GM06990 (cell line): ENCODE results near the gene KRTAP5-11.

Source experiments
- DNase-seq: peaks from one replicate; pipeline ENCODE4 v3.0.0-alpha.2; 2011; ENCODE audit not compliant: insufficient read length; ENCODE audit errors: extremely low read depth
- H3K27me3 ChIP-seq: replicated peaks from 2 replicates; pipeline ENCODE4 v1.6.0; 2011; ENCODE audit warnings: low read length; ENCODE audit not compliant: control insufficient read depth, insufficient read depth
- H3K36me3 ChIP-seq: 2 replicates; pipeline ENCODE4 v1.5.1; 2011; ENCODE audit warnings: low read length; ENCODE audit not compliant: control insufficient read depth, insufficient read depth
- H3K4me3 ChIP-seq: replicated peaks from 2 replicates; pipeline ENCODE4 v1.5.1; 2011; ENCODE audit warnings: low read depth, mild to moderate bottlenecking, control low read depth, low read length
- TF ChIP-seq, protein P1 (sequence below): IDR thresholded peaks from 2 replicates; pipeline ENCODE4 v1.5.1; 2011; ENCODE audit warnings: low read length, control low read depth, mild to moderate bottlenecking, inconsistent platforms; ENCODE audit not compliant: insufficient read depth, poor library complexity, severe bottlenecking

Gene KRTAP5-11

DNA sequence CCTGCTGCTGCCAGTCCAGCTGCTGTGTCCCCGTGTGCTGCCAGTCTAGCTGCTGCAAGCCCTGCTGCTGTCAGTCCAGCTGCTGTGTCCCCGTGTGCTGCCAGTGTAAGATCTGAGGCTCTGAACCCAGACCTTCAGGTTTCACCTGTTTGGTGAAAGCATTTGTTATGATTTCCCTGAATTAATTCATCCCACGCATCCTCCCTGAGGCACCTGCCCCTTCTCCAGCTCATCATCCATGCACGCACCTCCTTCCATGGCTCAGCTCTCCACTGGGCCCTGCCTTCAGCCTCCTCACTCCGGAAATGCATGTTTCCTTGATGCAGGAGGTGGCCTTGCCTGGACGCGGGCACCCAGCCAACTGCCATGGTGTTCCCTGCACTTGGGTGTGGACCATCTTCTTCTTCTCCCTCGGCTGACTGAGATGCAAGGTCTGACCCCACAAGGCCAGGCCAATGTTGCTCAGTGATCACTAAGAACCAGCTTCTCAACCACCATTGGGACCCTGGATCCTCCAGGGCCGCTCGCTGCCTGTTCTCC, 16.5 kb downstream of the KRTAP5-11 start:
- TF ChIP-seq, protein P1, sequence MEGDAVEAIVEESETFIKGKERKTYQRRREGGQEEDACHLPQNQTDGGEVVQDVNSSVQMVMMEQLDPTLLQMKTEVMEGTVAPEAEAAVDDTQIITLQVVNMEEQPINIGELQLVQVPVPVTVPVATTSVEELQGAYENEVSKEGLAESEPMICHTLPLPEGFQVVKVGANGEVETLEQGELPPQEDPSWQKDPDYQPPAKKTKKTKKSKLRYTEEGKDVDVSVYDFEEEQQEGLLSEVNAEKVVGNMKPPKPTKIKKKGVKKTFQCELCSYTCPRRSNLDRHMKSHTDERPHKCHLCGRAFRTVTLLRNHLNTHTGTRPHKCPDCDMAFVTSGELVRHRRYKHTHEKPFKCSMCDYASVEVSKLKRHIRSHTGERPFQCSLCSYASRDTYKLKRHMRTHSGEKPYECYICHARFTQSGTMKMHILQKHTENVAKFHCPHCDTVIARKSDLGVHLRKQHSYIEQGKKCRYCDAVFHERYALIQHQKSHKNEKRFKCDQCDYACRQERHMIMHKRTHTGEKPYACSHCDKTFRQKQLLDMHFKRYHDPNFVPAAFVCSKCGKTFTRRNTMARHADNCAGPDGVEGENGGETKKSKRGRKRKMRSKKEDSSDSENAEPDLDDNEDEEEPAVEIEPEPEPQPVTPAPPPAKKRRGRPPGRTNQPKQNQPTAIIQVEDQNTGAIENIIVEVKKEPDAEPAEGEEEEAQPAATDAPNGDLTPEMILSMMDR, result no peak
- Histone ChIP-seq H3K27me3 (no peaks in the 10 kb centered on the region), H3K36me3 (no peaks in the 10 kb centered on the region), H3K4me3 (no peak overlapping the region)
- no peak for DNase-seq

DNA sequence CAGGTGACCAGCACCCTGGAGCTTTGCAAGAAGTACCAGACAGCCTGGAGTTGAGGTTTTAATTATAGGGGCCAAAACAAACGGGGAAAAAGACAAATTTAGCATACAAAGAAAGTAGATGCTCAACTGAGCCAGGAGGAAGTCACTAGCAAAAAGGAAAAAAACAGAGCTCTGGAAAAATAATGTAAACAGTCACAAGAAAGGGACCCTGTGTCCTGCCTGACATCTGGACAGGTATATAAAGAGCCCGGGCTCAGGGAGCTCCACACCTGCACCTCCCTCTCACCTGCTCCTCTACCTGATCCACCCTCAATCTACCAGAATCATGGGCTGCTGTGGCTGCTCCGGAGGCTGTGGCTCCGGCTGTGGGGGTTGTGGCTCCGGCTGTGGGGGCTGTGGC, 17.4 kb downstream of the KRTAP5-11 start, which contains the start of gene KRTAP5-10:
Gene KRTAP5-10 (plus strand): TSS at position 301 of the 400 bp plus-strand sequence. CDS start 25 bp downstream, at position 326.
- H3K36me3 ChIP-seq, result no peaks in the 10 kb centered on the region
- H3K4me3 ChIP-seq, result no peak within 1 kb of the TSS
- H3K27me3 ChIP-seq, result no peaks in the 10 kb centered on the region
- no peak for DNase-seq
- TF ChIP-seq, protein P1, result no peak

DNA sequence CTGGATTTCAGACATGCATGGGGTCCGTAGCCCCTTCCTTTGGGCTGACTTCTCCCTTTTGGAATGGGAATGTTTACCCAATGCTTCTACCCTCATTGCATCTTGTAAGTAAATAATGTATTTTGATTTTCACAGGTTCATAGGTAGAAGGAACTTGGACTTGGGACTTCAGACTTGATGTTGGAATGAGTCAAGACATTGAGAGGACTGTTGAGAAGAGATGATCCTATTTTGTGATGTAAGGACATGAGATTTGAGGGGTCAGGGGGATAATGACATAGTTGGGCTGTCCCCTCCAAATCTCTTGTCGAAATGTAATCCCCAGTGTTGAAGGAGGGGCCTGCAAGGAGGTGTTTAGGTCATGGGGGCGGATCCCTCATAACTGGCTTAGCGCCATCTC, 18.2 kb downstream of the KRTAP5-11 start:
- H3K4me3 ChIP-seq, result no peak overlapping the region
- TF ChIP-seq, protein P1, result no peak
- no peaks in the 10 kb centered on the region for H3K27me3 ChIP-seq
- no peaks in the 10 kb centered on the region for H3K36me3 ChIP-seq
- DNase-seq, result no peak

DNA sequence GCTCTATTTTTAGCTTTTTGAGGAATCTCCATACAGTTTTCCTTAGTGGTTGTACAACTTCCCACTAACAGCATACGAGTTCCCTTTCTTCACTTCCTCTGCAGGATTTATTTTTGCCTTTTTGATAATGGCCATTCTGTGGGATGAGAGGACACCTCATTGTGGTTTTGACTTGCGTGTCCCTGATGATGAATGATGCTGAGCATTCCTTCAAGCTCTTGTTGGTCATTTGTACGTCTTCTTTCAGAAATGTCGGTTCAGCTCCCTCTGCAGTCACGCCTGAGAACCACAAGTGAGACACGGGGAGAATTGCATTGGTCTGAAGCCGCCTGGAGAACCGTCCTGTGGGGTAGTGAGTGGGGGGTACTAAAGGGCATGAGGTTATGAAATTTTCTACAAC, 19.3 kb downstream of the KRTAP5-11 start:
- no peak for DNase-seq
- Histone ChIP-seq H3K27me3 (no peaks in the 10 kb centered on the region), H3K36me3 (no peaks in the 10 kb centered on the region), H3K4me3 (no peak overlapping the region)
- TF ChIP-seq, protein P1, result peak; percentile 73

DNA sequence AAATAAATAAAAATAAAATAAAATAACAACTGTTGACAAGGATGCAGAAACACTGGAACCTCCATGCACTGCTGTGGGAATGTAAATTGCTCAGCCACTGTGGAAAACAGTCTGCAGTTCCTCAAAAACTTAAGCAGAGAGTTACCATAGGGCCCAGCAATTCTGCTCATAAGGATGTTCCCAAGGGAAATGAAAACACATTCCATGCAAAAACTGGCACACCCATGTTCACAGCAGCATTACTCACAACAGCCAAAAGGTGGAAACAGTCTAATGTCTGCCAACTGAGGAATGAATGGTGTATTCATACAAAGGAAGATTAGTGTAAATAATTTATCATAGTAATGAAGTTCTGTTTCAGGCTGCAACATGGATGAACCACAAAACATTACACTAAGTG, 20.6 kb downstream of the KRTAP5-11 start:
- Histone ChIP-seq H3K36me3 (no peaks in the 10 kb centered on the region), H3K27me3 (no peaks in the 10 kb centered on the region), H3K4me3 (no peak overlapping the region)
- no peak for DNase-seq
- TF ChIP-seq, protein P1, result no peak

DNA sequence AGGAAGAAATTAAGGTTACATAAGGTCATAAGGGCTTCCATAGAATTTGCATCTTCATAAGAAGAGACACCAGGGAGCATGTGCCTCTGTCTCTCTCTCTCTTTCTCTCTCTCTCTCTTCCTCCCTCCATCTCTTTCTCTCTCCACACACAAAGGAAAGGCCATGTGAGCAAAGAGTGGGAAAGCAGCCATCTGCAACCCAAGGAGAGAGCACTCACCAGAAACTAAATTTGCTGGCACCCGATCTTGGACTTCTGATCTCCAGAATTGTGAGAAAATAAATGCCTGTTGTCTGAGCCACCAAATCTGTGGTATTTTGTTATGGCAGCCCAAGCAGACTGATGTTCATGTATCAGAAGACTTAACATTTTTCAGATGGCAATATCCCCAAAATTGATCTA, 23.7 kb downstream of the KRTAP5-11 start:
- H3K36me3 ChIP-seq, result no peaks in the 10 kb centered on the region
- no peak overlapping the region for H3K4me3 ChIP-seq
- no peak for DNase-seq
- TF ChIP-seq, protein P1, result no peak
- no peaks in the 10 kb centered on the region for H3K27me3 ChIP-seq
